B cell (primary cell): ENCODE measurements around the gene POLE. TPM values are rescaled to one million over a fixed set of nuclear protein-coding genes. Genes with fewer than 3 reads are reported as not detected.

Experiments
- ATAC-seq: fragments of 200-7000 bp; cut with Tn5 transposase; one replicate; pipeline ENCODE4 v1.10.0; 2021; ENCODE audit warnings: low read depth, mild to moderate bottlenecking, moderate number of reproducible peaks, moderate library complexity
- CTCF ChIA-PET: fragments of 350-600 bp; sonication (Branson Sonifier 250); formaldehyde crosslinking; loops from one replicate; lab custom pipeline; 2021; ENCODE audit warnings: antibody characterized with exemption, inconsistent platforms; lab: Charles Lee
- POLR2A ChIA-PET: fragments of 350-600 bp; sonication (Branson Sonifier 250); formaldehyde crosslinking; loops from one replicate; lab custom pipeline; 2021; ENCODE audit warnings: antibody characterized with exemption; lab: Charles Lee
- DNase-seq: peaks from one replicate; pipeline ENCODE4 v3.0.0; 2013
- H2AFZ ChIP-seq: 2 replicates; pipeline ENCODE4 v1.6.1; 2012; ENCODE audit warnings: mild to moderate bottlenecking, low read depth, low read length; ENCODE audit not compliant: insufficient read depth, poor library complexity, severe bottlenecking
- H3K27ac ChIP-seq, 2 donors: 1 replicate in 1 of 2; 2 replicates in 1 of 2; pipeline ENCODE4 v1.5.1; 2012 to 2013; ENCODE audit warnings: low read length in 2 of 2, mild to moderate bottlenecking in 2 of 2, moderate library complexity in 1 of 2
- H3K27me3 ChIP-seq, 4 experiments: fragments of 200-600 bp in 1 of 4; sonication (generic) in 1 of 4; replicated peaks in 1 of 4; 1 replicate in 2 of 4; 2 replicates in 2 of 4; pipeline versions ENCODE4 v1.6.1 to v1.7.0; 2013 to 2016; ENCODE audit warnings: low read length in 3 of 4, mild to moderate bottlenecking in 2 of 4, mixed read lengths in 1 of 4, moderate library complexity in 1 of 4; ENCODE audit not compliant: insufficient read depth in 4 of 4, control insufficient read depth in 3 of 4; ENCODE audit errors: control extremely low read depth in 1 of 4
- H3K36me3 ChIP-seq, 2 experiments: replicated peaks in 1 of 2; 1 replicate in 1 of 2; 2 replicates in 1 of 2; pipeline versions ENCODE4 v1.6.1 to v1.7.1; 2013; ENCODE audit warnings: low read length in 1 of 2; ENCODE audit not compliant: insufficient read depth in 2 of 2, control insufficient read depth in 1 of 2; ENCODE audit errors: control extremely low read depth in 1 of 2, extremely low read depth in 1 of 2
- H3K4me1 ChIP-seq, 2 donors: fragments of 200-600 bp in 1 of 2; sonication (generic) in 1 of 2; 1 replicate in 1 of 2; 2 replicates in 1 of 2; pipeline versions ENCODE4 v1.5.1 to v1.6.1; 2013 to 2017; ENCODE audit warnings: low read length in 2 of 2; ENCODE audit not compliant: control insufficient read depth in 2 of 2, insufficient read depth in 2 of 2
- H3K4me2 ChIP-seq: replicated peaks from 2 replicates; pipeline ENCODE3; 2012; ENCODE audit warnings: mild to moderate bottlenecking, low read depth, low read length; ENCODE audit not compliant: poor library complexity, severe bottlenecking
- H3K4me3 ChIP-seq, 5 experiments: fragments of 200-600 bp in 1 of 5; sonication (generic) in 1 of 5; 1 replicate in 3 of 5; 2 replicates in 2 of 5; pipeline versions ENCODE4 v1.5.1 to v1.7.0; 2011 to 2016; ENCODE audit warnings: low read length in 4 of 5, mild to moderate bottlenecking in 4 of 5, low read depth in 2 of 5, control low read depth in 1 of 5, moderate library complexity in 1 of 5; ENCODE audit not compliant: insufficient read depth in 1 of 5; ENCODE audit errors: control extremely low read depth in 1 of 5, extremely low read depth in 1 of 5
- H3K79me2 ChIP-seq: fragments of 200-600 bp; sonication (generic); one replicate; pipeline ENCODE4 v1.6.0; 2016; ENCODE audit warnings: low read length; ENCODE audit not compliant: control insufficient read depth, insufficient read depth
- H3K9ac ChIP-seq: fragments of 200-600 bp; sonication (generic); 2 replicates; pipeline ENCODE4 v1.6.1; 2017; ENCODE audit warnings: mild to moderate bottlenecking, low read length, moderate library complexity
- H3K9me3 ChIP-seq, 3 donors: one replicate each; pipeline versions ENCODE4 v1.6.1 to v1.7.1; 2013; ENCODE audit warnings: low read length in 2 of 3; ENCODE audit not compliant: control insufficient read depth in 2 of 3, insufficient read depth in 1 of 3; ENCODE audit errors: control extremely low read depth in 1 of 3
- H4K20me1 ChIP-seq: 2 replicates; pipeline ENCODE4 v1.6.0; 2012; ENCODE audit warnings: mild to moderate bottlenecking, low read length; ENCODE audit not compliant: insufficient read depth, control insufficient read depth, poor library complexity, severe bottlenecking
- H3K27ac Mint-ChIP-seq: one replicate; pipeline ENCODE4 v1.8.0; 2021; ENCODE audit warnings: mixed read lengths
- H3K27me3 Mint-ChIP-seq: one replicate; pipeline ENCODE4 v1.8.0; 2021; ENCODE audit warnings: mixed read lengths
- H3K4me1 Mint-ChIP-seq: one replicate; pipeline ENCODE4 v1.8.0; 2021; ENCODE audit warnings: mixed read lengths
- H3K4me3 Mint-ChIP-seq: one replicate; pipeline ENCODE4 v1.8.0; 2021; ENCODE audit warnings: mixed read lengths
- H3K9me3 Mint-ChIP-seq: one replicate; pipeline ENCODE4 v1.8.0; 2022; ENCODE audit warnings: mixed read lengths; ENCODE audit not compliant: insufficient read depth
- EZH2 ChIP-seq: IDR thresholded peaks from 2 replicates; pipeline ENCODE4 v1.6.1; 2012; ENCODE audit warnings: borderline replicate concordance, low read depth, mild to moderate bottlenecking, moderate library complexity, low read length; ENCODE audit not compliant: insufficient read depth, poor library complexity, severe bottlenecking
- WGBS: methylation state at CpG from one replicate; pipeline ENCODE4 v1.1.5; 2013; ENCODE audit warnings: missing lambda C conversion rate; ENCODE audit not compliant: insufficient coverage; 5-methylcytosine and 5-hydroxymethylcytosine counted together
- intact Hi-C: fragments of 100-400 bp; cut with micrococcal nuclease; formaldehyde crosslinking; loops from one replicate; pipeline ENCODE4 v1.10.0; 2022
- polyA plus RNA-seq: library from polyadenylated mRNA; depleted of rRNA; stranded (reverse); fragments of >200 nt; gene quantifications from 2 replicates; pipeline ENCODE4 v1.2.3, GENCODE V29; 2012
- total RNA-seq, 2 donors: library from RNA; stranded (reverse); fragments of 120-200 nt in 1 of 2; gene quantifications; 1 replicate in 1 of 2; 2 replicates in 1 of 2; pipeline versions ENCODE4 v1.2.3 to v1.2.4, GENCODE V29; 2013 to 2022
- TF ChIP-seq, protein P1 (sequence below): fragments of 200-600 bp; IDR thresholded peaks from one replicate; pipeline ENCODE4 v1.8.0; 2022; ENCODE audit warnings: antibody characterized with exemption, mild to moderate bottlenecking

POLE gene
- total and polyA plus RNA-seq, 2 donors (not counting 1 experiment from before 2014, with no cell fraction given): 32.0 to 62.0 TPM

DNA sequence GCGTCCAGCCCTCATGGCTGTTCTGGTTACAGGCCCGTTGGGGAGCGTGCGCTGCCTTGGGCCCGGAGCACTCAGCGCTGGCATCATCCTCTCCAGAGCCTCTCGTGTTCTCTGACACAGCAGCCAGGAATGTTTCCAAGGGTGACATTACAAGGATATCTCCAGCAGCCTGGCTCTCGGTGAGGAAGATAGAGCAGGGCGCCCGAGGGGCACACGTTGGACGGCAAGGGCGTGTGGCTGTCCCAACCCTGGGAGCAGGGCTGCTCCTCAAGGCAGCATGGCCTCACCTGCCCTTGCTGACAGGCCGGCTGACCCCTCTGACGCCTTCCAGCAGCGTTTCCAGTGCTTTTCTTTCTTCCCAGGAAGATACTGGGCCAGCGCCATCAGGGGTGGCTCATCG is 91.1 kb downstream of the POLE start:
- Histone ChIP-seq H3K9ac (no peak overlapping the region), H2AFZ (no peak overlapping the region), H3K4me1 (peaks cover 20 to 27% of the 10 kb centered on the region in 2 donors), H3K9me3 (peaks cover 0 to 16% (median 0%) of the 10 kb centered on the region in 3 donors), H3K36me3 (no peaks in the 10 kb centered on the region), H3K79me2 (no peaks in the 10 kb centered on the region), H3K4me2 (no peak overlapping the region), H3K4me3 (no peak overlapping the region), H3K27ac (no peak overlapping the region), H4K20me1 (peaks cover 5% of the 10 kb centered on the region), H3K27me3 (peaks cover 0 to 10% (median 4%) of the 10 kb centered on the region in 4 experiments)
- Mint-ChIP-seq H3K4me1 (peaks cover 25% of the 10 kb centered on the region), H3K27ac (no peak overlapping the region), H3K27me3 (peaks cover 6% of the 10 kb centered on the region), H3K9me3 (no peaks in the 10 kb centered on the region), H3K4me3 (peak overlapping the region; percentile 55)
- DNase-seq (no peak), ATAC-seq (no peak)
- ChIA-PET POLR2A (interaction anchor here (0.6 kb wide), 1 partner anchor 166 kb away, joined by 4 read pairs; no protein-coding TSS in a partner anchor), CTCF (interaction anchor here (1.5 kb wide), 1 partner anchor 19 kb away, joined by 6 read pairs; no protein-coding TSS in a partner anchor)
- WGBS: 92% methylated on average over 18 of the region's 18 CpGs
- intact Hi-C loops: no loop called here
- TF ChIP-seq, protein P1, sequence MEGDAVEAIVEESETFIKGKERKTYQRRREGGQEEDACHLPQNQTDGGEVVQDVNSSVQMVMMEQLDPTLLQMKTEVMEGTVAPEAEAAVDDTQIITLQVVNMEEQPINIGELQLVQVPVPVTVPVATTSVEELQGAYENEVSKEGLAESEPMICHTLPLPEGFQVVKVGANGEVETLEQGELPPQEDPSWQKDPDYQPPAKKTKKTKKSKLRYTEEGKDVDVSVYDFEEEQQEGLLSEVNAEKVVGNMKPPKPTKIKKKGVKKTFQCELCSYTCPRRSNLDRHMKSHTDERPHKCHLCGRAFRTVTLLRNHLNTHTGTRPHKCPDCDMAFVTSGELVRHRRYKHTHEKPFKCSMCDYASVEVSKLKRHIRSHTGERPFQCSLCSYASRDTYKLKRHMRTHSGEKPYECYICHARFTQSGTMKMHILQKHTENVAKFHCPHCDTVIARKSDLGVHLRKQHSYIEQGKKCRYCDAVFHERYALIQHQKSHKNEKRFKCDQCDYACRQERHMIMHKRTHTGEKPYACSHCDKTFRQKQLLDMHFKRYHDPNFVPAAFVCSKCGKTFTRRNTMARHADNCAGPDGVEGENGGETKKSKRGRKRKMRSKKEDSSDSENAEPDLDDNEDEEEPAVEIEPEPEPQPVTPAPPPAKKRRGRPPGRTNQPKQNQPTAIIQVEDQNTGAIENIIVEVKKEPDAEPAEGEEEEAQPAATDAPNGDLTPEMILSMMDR: no peak
- no peak for TF ChIP-seq EZH2

DNA sequence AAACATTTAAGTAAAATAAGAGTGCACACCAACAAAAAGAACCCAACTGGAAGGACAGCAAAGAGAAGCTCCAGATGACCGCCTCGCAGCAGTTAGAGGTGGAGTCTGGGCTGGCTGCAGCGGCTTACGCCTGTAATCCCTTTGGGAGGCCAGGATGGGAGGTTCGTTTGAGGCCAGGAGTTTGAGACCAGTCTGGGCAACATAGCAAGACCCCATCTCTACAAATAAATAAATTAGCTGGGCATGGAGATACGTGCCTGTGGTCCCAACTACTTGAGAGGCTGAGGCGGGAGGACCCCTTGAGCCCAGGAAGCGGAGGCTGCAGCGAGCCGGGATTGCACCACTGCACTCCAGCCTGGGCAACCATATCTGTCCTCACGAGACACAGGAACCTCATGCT is 92.0 kb downstream of the POLE start:
- Histone ChIP-seq H3K9ac (no peak overlapping the region), H3K27ac (no peak overlapping the region), H3K9me3 (peaks cover 0 to 13% (median 0%) of the 10 kb centered on the region in 3 donors), H4K20me1 (peaks cover 5% of the 10 kb centered on the region), H3K27me3 (peaks cover 0 to 10% (median under 1%) of the 10 kb centered on the region in 4 experiments), H3K4me2 (no peak overlapping the region), H3K36me3 (no peaks in the 10 kb centered on the region), H2AFZ (no peak overlapping the region), H3K4me3 (no peak overlapping the region), H3K79me2 (no peaks in the 10 kb centered on the region), H3K4me1 (peaks cover 12 to 18% of the 10 kb centered on the region in 2 donors)
- no peak for TF ChIP-seq EZH2
- WGBS: 84% methylated on average over 10 of the region's 11 CpGs
- H3K4me3 Mint-ChIP-seq: peak overlapping the region; percentile 19
- H3K9me3 Mint-ChIP-seq: no peaks in the 10 kb centered on the region
- H3K4me1 Mint-ChIP-seq: peaks cover 18% of the 10 kb centered on the region
- DNase-seq (no peak), ATAC-seq (no peak)
- no peak overlapping the region for H3K27ac Mint-ChIP-seq
- ChIA-PET CTCF (interaction anchor here (1.5 kb wide), 1 partner anchor 20 kb away, joined by 6 read pairs; no protein-coding TSS in a partner anchor), POLR2A (interaction anchor here (0.6 kb wide), 1 partner anchor 165 kb away, joined by 4 read pairs; no protein-coding TSS in a partner anchor)
- H3K27me3 Mint-ChIP-seq: peaks cover 6% of the 10 kb centered on the region
- intact Hi-C loops: no loop called here
